Endodermal cell (in vitro differentiated cells): ENCODE data around the gene MIPOL1. TPM values are rescaled to one million over a fixed set of nuclear protein-coding genes. Genes with fewer than 3 reads are reported as not detected.

Experiments
- DNase-seq: peaks from one replicate; pipeline ENCODE4 v3.0.0-alpha.2; 2017
- H3K27ac ChIP-seq: 2 replicates; pipeline ENCODE4 v1.5.1; 2013; ENCODE audit warnings: mild to moderate bottlenecking, low read depth, low read length, moderate library complexity
- H3K27me3 ChIP-seq: 2 replicates; pipeline ENCODE4 v1.6.1; 2013; ENCODE audit warnings: mild to moderate bottlenecking, low read length, moderate library complexity; ENCODE audit not compliant: insufficient read depth, control insufficient read depth, poor library complexity, severe bottlenecking
- H3K36me3 ChIP-seq: 2 replicates; pipeline ENCODE4 v1.7.0; 2013; ENCODE audit warnings: mild to moderate bottlenecking, low read length, moderate library complexity; ENCODE audit not compliant: control insufficient read depth, insufficient read depth
- H3K4me1 ChIP-seq: one replicate; pipeline ENCODE4 v1.7.0; 2013; ENCODE audit warnings: low read length; ENCODE audit not compliant: control insufficient read depth, insufficient read depth
- H3K4me3 ChIP-seq: 2 replicates; pipeline ENCODE4 v1.5.1; 2013; ENCODE audit warnings: mild to moderate bottlenecking, low read length, moderate library complexity
- H3K9ac ChIP-seq: 2 replicates; pipeline ENCODE4 v1.6.1; 2013; ENCODE audit warnings: mild to moderate bottlenecking, low read length, moderate library complexity; ENCODE audit not compliant: poor library complexity, severe bottlenecking; ENCODE audit errors: extremely low read depth
- H3K9me3 ChIP-seq: 2 replicates; pipeline ENCODE4 v1.6.1; 2013; ENCODE audit warnings: mild to moderate bottlenecking, low read length, moderate library complexity; ENCODE audit not compliant: control insufficient read depth
- H3K27ac Mint-ChIP-seq: 2 replicates; pipeline ENCODE4 v1.8.0; 2020; ENCODE audit warnings: mixed read lengths
- H3K27me3 Mint-ChIP-seq: 2 replicates; pipeline ENCODE4 v1.8.0; 2021; ENCODE audit warnings: mild to moderate bottlenecking, mixed read lengths; ENCODE audit not compliant: insufficient read depth
- H3K36me3 Mint-ChIP-seq: 2 replicates; pipeline ENCODE4 v1.8.0; 2020; ENCODE audit warnings: low read depth, mixed read lengths
- H3K4me1 Mint-ChIP-seq: 2 replicates; pipeline ENCODE4 v1.8.0; 2020; ENCODE audit warnings: mixed read lengths
- H3K4me3 Mint-ChIP-seq: 2 replicates; pipeline ENCODE4 v1.8.0; 2020; ENCODE audit warnings: mild to moderate bottlenecking, moderate library complexity, mixed read lengths
- H3K9me3 Mint-ChIP-seq: 2 replicates; pipeline ENCODE4 v1.8.0; 2020; ENCODE audit warnings: mild to moderate bottlenecking, mixed read lengths
- WGBS, 2 experiments: methylation state at CpG; one replicate each; pipeline versions ENCODE4 v1.1.5 to v1.1.7; 2013; ENCODE audit warnings: missing lambda C conversion rate in 2 of 2, mixed read lengths in 1 of 2; ENCODE audit not compliant: insufficient coverage in 1 of 2, insufficient read length in 1 of 2; 5-methylcytosine and 5-hydroxymethylcytosine counted together
- total RNA-seq, 2 donors: library from RNA; stranded (reverse); fragmentation: NEBNext Ultra II Directional in 1 of 2; extraction: Animal tissue kit (Norgen Biotek cat#: 25700) in 1 of 2; gene quantifications; 2 replicates in 1 of 2; 3 replicates in 1 of 2; pipeline ENCODE4 v1.2.1, GENCODE V29; 2021
- TF ChIP-seq, protein P1 (sequence below): fragments of 200-600 bp; sonication (generic); conservative IDR thresholded peaks from 2 replicates; pipeline ENCODE4 v1.5.0; 2021; ENCODE audit warnings: antibody characterized with exemption, mild to moderate bottlenecking

MIPOL1 gene
- total RNA-seq, 2 donors from 2014 or later, result 22.0 to 28.5 TPM

DNA sequence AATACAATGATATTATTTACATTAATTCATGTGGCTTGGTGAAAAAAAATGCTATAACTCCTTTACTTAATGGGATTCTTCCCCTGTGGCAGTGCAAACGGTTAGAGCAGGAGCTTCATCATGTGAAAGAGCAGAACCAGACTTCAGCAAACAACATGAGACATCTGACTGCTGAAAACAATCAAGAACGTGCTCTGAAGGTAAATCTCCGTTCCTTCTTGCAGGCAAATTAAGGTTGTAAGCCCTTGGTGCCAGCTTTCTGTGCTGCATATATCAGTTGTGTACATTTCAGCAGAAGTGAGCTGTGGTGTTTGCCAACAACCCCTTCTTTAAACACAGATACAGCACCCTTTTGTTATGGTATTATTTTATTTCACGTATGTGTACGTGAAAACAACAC is 171.7 kb downstream of the MIPOL1 start:
- Histone ChIP-seq H3K36me3 (no peaks in the 10 kb centered on the region), H3K27ac (no peak overlapping the region), H3K4me1 (no peaks in the 10 kb centered on the region), H3K4me3 (no peak overlapping the region), H3K9me3 (peaks cover 7% of the 10 kb centered on the region), H3K27me3 (no peaks in the 10 kb centered on the region), H3K9ac (no peak overlapping the region)
- no peak overlapping the region for H3K27ac Mint-ChIP-seq
- TF ChIP-seq, protein P1, sequence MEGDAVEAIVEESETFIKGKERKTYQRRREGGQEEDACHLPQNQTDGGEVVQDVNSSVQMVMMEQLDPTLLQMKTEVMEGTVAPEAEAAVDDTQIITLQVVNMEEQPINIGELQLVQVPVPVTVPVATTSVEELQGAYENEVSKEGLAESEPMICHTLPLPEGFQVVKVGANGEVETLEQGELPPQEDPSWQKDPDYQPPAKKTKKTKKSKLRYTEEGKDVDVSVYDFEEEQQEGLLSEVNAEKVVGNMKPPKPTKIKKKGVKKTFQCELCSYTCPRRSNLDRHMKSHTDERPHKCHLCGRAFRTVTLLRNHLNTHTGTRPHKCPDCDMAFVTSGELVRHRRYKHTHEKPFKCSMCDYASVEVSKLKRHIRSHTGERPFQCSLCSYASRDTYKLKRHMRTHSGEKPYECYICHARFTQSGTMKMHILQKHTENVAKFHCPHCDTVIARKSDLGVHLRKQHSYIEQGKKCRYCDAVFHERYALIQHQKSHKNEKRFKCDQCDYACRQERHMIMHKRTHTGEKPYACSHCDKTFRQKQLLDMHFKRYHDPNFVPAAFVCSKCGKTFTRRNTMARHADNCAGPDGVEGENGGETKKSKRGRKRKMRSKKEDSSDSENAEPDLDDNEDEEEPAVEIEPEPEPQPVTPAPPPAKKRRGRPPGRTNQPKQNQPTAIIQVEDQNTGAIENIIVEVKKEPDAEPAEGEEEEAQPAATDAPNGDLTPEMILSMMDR, result no peak
- 77 to 100% methylated on average over 1 to 3 of the region's 5 CpGs for WGBS, 2 experiments
- H3K9me3 Mint-ChIP-seq, result peaks cover 12% of the 10 kb centered on the region
- DNase-seq, result no peak
- no peak overlapping the region for H3K4me3 Mint-ChIP-seq
- H3K4me1 Mint-ChIP-seq, result no peaks in the 10 kb centered on the region
- no peaks in the 10 kb centered on the region for H3K27me3 Mint-ChIP-seq
- peaks cover 17% of the 10 kb centered on the region for H3K36me3 Mint-ChIP-seq

DNA sequence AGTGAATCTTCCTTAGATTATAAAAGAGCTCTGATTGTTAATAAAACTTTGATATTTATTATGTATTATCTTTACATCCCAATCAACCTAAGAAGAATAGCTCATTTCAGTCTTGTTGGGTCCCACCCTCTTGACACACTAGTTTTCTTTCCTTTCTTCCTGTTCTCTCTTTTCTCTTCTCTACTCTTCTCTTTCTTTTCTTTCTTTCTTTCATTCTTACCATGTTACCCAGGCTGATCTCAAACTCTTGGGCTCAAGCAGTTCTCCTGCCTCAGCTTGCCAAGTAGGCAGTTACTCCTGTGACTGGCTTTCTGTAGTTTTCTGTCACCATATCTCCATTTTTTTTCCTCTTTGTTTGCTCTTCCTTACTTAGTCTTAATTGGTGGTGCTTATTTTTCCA is 177.8 kb downstream of the MIPOL1 start:
- TF ChIP-seq, protein P1, result no peak
- Mint-ChIP-seq H3K4me1 (peaks cover 8% of the 10 kb centered on the region), H3K4me3 (no peak overlapping the region), H3K27me3 (no peaks in the 10 kb centered on the region), H3K27ac (no peak overlapping the region), H3K9me3 (no peaks in the 10 kb centered on the region), H3K36me3 (peaks cover 6% of the 10 kb centered on the region)
- Histone ChIP-seq H3K4me3 (no peak overlapping the region), H3K9me3 (no peaks in the 10 kb centered on the region), H3K36me3 (no peaks in the 10 kb centered on the region), H3K9ac (no peak overlapping the region), H3K27me3 (no peaks in the 10 kb centered on the region), H3K27ac (no peak overlapping the region), H3K4me1 (no peaks in the 10 kb centered on the region)
- DNase-seq, result no peak

DNA sequence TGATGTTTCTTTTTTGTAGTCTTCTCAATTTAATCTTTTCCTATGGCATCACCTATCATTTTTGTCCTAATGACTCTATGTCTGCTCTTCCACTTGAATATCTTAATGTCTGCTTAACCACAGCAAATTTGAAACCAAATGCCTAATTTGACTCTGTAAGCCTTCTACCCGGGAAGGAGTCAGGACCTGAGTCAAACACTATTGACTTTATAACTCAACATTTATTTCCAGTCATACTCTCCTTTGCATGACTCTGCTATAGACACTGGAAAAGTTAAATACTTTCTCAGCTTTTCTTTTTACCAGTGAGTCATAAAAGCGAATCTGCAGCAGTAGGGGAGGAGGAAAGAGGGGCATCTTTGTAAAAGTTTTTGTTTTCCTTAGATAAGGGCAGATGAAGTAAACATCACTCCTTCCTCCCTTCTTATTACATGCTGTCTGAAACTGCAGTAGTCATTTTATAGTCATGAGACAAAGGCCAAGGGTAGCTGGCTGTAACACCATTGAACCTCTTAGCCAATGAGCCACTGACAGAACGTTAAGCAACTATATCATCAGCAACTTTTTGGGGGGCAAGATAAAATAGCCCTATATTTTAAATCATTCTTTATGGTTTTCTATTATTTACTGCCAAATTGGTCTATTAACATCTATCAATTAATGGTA is 179.3 kb downstream of the MIPOL1 start:
- Histone ChIP-seq H3K27me3 (no peaks in the 10 kb centered on the region), H3K9ac (no peak overlapping the region), H3K4me3 (no peak overlapping the region), H3K9me3 (no peaks in the 10 kb centered on the region), H3K27ac (no peak overlapping the region), H3K4me1 (no peaks in the 10 kb centered on the region), H3K36me3 (no peaks in the 10 kb centered on the region)
- H3K4me1 Mint-ChIP-seq, result peaks cover 8% of the 10 kb centered on the region
- H3K27me3 Mint-ChIP-seq, result no peaks in the 10 kb centered on the region
- H3K4me3 Mint-ChIP-seq, result no peak overlapping the region
- H3K9me3 Mint-ChIP-seq, result no peaks in the 10 kb centered on the region
- H3K27ac Mint-ChIP-seq, result no peak overlapping the region
- no peak for DNase-seq
- WGBS, 2 experiments, result 88 to 93% methylated on average over 1 to 2 of the region's 3 CpGs
- TF ChIP-seq, protein P1, result no peak
- H3K36me3 Mint-ChIP-seq, result peaks cover 6% of the 10 kb centered on the region
